Fibroblast of pulmonary artery (primary cell): ENCODE measurements around the gene CHMP4B.

ENCODE experiments used
- DNase-seq: peaks from one replicate; pipeline ENCODE4 v3.0.0-alpha.2; 2010; ENCODE audit warnings: low read depth
- H3K4me3 ChIP-seq: replicated peaks from 2 replicates; pipeline ENCODE4 v1.5.1; 2011; ENCODE audit warnings: low read depth, mild to moderate bottlenecking, control low read depth, low read length, moderate library complexity
- CTCF ChIP-seq: IDR thresholded peaks from 2 replicates; pipeline ENCODE4 v1.5.1; 2011; ENCODE audit warnings: mild to moderate bottlenecking, control low read depth, low read length, inconsistent platforms; ENCODE audit errors: missing control alignments

CHMP4B gene

DNA sequence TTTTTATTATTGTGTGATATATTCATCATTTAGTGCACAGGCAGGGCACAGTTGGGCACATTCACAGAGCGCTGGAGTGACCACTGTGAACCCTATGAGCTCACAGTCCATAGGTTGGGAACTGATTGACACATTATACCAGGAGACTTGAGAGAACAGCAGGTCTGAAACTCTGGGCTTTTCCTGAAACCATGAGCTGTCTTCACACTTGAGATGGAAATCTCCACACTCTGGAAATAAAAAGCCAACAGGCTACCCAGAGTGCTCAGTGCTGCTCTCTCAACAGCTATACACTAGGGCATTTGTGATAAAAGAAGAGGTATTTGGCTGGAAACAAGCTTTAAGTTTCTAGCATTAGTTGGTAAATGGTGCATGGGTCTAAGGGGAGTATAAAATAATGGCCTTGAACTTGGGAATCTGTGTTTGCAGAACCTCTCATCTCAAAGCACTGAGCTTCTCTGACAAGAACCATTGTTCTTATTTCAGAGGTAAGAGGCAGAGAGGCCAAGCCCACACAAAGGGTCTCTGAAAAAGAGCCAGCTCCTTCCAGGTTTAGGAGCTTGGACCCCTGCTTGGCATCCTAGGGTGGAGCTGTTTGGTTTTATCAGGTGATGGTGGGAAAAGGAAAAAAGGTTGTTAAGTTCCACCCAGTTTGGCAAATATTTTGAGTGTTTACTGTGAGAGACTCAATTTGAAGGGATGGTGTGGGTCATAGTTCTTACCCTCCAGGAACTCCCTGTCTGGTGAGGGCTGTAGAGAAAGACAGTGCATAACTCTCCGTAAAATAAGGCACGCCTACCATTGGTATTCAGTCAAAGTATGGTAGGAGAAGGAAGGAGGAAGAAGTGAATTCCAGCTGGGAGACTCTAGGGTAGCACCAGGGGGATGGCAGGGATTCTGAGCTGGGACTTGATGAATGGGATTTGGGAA lies 14.5 kb downstream of the CHMP4B start:
- TF ChIP-seq CTCF = no peak
- no peak for DNase-seq
- no peak overlapping the region for H3K4me3 ChIP-seq

DNA sequence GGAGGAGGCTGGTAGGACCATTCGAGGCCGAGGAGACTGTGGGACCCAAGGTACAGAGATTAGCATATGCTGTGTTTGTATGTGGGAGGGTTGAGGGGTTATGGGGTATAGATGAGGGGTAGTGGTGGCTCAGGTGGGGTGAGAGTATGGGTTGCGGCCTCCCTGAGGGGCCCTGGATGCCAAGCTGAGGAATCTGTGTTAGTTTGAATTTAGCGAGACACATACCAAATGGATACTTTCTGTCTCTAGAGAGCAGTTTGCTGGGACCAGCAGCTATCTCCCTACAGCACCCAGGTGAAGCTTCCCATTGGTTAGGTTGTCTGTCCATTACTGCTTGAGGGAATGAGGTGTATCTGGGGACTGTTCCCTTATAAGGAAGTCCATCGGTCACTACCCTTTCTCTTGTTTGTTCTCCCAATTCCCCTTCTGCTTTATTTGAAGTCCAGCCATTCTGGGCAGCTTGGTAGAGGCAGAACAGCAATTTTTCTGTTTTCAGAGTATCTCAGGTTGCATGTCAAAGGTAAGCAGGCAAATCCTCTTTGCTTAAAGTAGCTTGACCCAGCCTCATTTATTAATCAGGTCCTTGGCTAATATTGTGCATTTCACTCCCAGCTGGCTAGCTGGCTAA lies 15.2 kb downstream of the CHMP4B start:
- no peak overlapping the region for H3K4me3 ChIP-seq
- no peak for DNase-seq
- TF ChIP-seq CTCF = no peak

GRCh38 chr20:33827109-33827508 lies 16.0 kb downstream of the CHMP4B start:
- no peak for DNase-seq
- TF ChIP-seq CTCF = no peak
- H3K4me3 ChIP-seq = no peak overlapping the region

GRCh38 chr20:33827634-33828325 lies 16.6 kb downstream of the CHMP4B start:
- no peak for TF ChIP-seq CTCF
- DNase-seq = peak; percentile 23

DNA sequence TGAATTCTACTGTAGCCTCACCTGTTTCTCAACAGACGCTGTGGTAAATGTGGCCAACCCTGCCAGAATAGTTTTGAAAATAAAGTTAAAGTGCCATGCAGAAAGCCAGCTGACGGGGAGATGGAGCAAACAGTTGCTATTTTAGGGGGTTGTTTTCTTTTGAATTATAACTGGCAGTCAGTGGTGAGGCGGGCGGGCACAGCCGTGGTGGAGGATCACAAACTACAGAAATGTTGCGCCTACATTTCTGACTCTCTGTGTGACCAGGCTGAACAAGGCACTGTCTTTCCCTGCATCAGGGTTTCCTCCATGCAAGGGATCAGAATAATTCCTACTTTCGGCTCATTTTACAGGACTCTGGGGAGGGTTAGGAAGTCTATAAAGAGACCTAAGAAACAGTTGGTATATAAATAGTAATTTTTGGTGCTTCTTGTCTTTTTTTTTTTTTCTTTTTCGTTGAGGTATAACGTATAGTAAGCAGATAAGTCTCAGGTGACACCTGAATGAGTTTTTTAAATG lies 17.2 kb downstream of the CHMP4B start:
- TF ChIP-seq CTCF = no peak
- no peak overlapping the region for H3K4me3 ChIP-seq
- no peak for DNase-seq

More at GRCh38 chr20:33827634-33828325, 16.6 kb downstream of the CHMP4B start:
- no peak overlapping the region for H3K4me3 ChIP-seq

DNA sequence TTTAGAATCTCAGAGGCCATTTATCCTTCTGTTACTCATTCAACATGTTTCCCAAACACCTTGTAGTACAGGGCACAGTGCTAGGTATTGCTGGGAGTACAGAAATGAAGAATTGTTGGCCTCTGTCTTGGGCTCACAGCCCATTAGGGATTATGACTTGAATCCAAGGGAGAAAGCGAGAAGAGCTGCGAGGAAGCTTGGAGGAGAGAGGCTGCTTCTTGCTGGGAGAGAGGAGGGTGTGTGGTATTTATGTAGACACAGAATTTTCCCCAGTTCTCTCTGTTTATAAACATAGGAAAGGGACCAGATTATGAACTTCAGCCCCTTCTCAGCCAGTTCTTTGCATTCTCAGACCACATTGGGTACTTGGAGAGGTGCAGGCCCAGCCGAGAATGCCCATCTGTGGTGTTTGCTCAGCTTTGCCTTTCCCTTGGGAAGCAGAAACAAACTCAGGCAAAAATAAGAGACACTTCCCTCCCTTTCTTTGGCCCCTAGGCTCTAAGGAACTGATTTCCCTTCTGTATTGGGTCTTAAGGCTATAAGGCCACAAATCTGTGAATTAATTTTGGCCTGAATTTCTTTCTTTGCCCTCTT lies 17.9 kb downstream of the CHMP4B start:
- DNase-seq = no peak
- no peak overlapping the region for H3K4me3 ChIP-seq
- no peak for TF ChIP-seq CTCF
